Stimulated activated naive CD8-positive, alpha-beta T cell treated with anti-CD3 and anti-CD28 coated beads, Interleukin-15, Interleukin-2, amounts not matched to agents 100 ng/mL and 50 ng/mL, for 24 hours (primary cell): ENCODE data around the gene CALD1.
A peak's percentile ranks its signal among the peaks of the same experiment; 100 is the strongest.

Experiments
- H3K27ac Mint-ChIP-seq: one replicate; pipeline ENCODE4 v1.8.0; 2021; ENCODE audit warnings: mild to moderate bottlenecking, mixed read lengths
- H3K27me3 Mint-ChIP-seq: one replicate; pipeline ENCODE4 v1.8.0; 2021; ENCODE audit warnings: mixed read lengths
- H3K36me3 Mint-ChIP-seq: one replicate; pipeline ENCODE4 v1.8.0; 2021; ENCODE audit warnings: low read depth, mixed read lengths
- H3K4me1 Mint-ChIP-seq: one replicate; pipeline ENCODE4 v1.8.0; 2021; ENCODE audit warnings: low read depth, mixed read lengths
- H3K4me3 Mint-ChIP-seq: one replicate; pipeline ENCODE4 v1.8.0; 2021; ENCODE audit warnings: mild to moderate bottlenecking, mixed read lengths
- H3K9me3 Mint-ChIP-seq: one replicate; pipeline ENCODE4 v1.8.0; 2021; ENCODE audit warnings: mixed read lengths

The CALD1 gene

GRCh38 chr7:134933460-134934068 is 154.1 kb downstream of the CALD1 start:
- Mint-ChIP-seq H3K27me3 (no peaks in the 10 kb centered on the region), H3K36me3 (no peaks in the 10 kb centered on the region), H3K27ac (peak overlapping the region; percentile 34), H3K9me3 (no peaks in the 10 kb centered on the region), H3K4me1 (no peaks in the 10 kb centered on the region), H3K4me3 (no peak overlapping the region)

- no peaks in the 10 kb centered on the region for H3K27me3 Mint-ChIP-seq
- H3K4me1 Mint-ChIP-seq: no peaks in the 10 kb centered on the region
- H3K27ac Mint-ChIP-seq: no peak overlapping the region
- no peaks in the 10 kb centered on the region for H3K36me3 Mint-ChIP-seq
- H3K4me3 Mint-ChIP-seq: no peak overlapping the region
- no peaks in the 10 kb centered on the region for H3K9me3 Mint-ChIP-seq
These were observed 156.3 kb downstream of the CALD1 start for GRCh38 chr7:134935701-134936100.

- Mint-ChIP-seq H3K27me3 (no peaks in the 10 kb centered on the region), H3K27ac (no peak overlapping the region), H3K4me1 (no peaks in the 10 kb centered on the region), H3K9me3 (no peaks in the 10 kb centered on the region), H3K4me3 (no peak overlapping the region), H3K36me3 (no peaks in the 10 kb centered on the region)
These were observed 157.6 kb downstream of the CALD1 start for GRCh38 chr7:134936893-134937510.

- no peak overlapping the region for H3K4me3 Mint-ChIP-seq
- H3K4me1 Mint-ChIP-seq: no peaks in the 10 kb centered on the region
- H3K36me3 Mint-ChIP-seq: no peaks in the 10 kb centered on the region
- no peak overlapping the region for H3K27ac Mint-ChIP-seq
- no peaks in the 10 kb centered on the region for H3K27me3 Mint-ChIP-seq
- H3K9me3 Mint-ChIP-seq: no peaks in the 10 kb centered on the region
These were observed 158.7 kb downstream of the CALD1 start for GRCh38 chr7:134938141-134938540.

- Mint-ChIP-seq H3K4me3 (no peak overlapping the region), H3K27ac (no peak overlapping the region), H3K9me3 (no peaks in the 10 kb centered on the region), H3K4me1 (no peaks in the 10 kb centered on the region), H3K27me3 (no peaks in the 10 kb centered on the region), H3K36me3 (no peaks in the 10 kb centered on the region)
These were observed 159.7 kb downstream of the CALD1 start for GRCh38 chr7:134939136-134939535.

GRCh38 chr7:134940729-134941128 is 161.3 kb downstream of the CALD1 start:
- Mint-ChIP-seq H3K36me3 (no peaks in the 10 kb centered on the region), H3K4me1 (no peaks in the 10 kb centered on the region), H3K27ac (no peak overlapping the region), H3K27me3 (no peaks in the 10 kb centered on the region), H3K9me3 (no peaks in the 10 kb centered on the region), H3K4me3 (no peak overlapping the region)

- Mint-ChIP-seq H3K4me1 (peaks cover 3% of the 10 kb centered on the region), H3K27me3 (no peaks in the 10 kb centered on the region), H3K9me3 (no peaks in the 10 kb centered on the region), H3K36me3 (no peaks in the 10 kb centered on the region), H3K4me3 (no peak overlapping the region), H3K27ac (no peak overlapping the region)
These were observed 161.9 kb downstream of the CALD1 start for GRCh38 chr7:134941185-134941900.

GRCh38 chr7:134941952-134942351 is 162.5 kb downstream of the CALD1 start:
- H3K9me3 Mint-ChIP-seq: no peaks in the 10 kb centered on the region
- H3K4me1 Mint-ChIP-seq: peaks cover 7% of the 10 kb centered on the region
- H3K27ac Mint-ChIP-seq: no peak overlapping the region
- H3K36me3 Mint-ChIP-seq: no peaks in the 10 kb centered on the region
- no peaks in the 10 kb centered on the region for H3K27me3 Mint-ChIP-seq
- no peak overlapping the region for H3K4me3 Mint-ChIP-seq

- Mint-ChIP-seq H3K4me3 (no peak overlapping the region), H3K36me3 (no peaks in the 10 kb centered on the region), H3K27me3 (no peaks in the 10 kb centered on the region), H3K9me3 (no peaks in the 10 kb centered on the region), H3K4me1 (peaks cover 9% of the 10 kb centered on the region), H3K27ac (no peak overlapping the region)
These were observed 163.4 kb downstream of the CALD1 start for GRCh38 chr7:134942690-134943466.

GRCh38 chr7:134943785-134944400 is 164.5 kb downstream of the CALD1 start:
- no peak overlapping the region for H3K4me3 Mint-ChIP-seq
- H3K4me1 Mint-ChIP-seq: peaks cover 9% of the 10 kb centered on the region
- H3K27me3 Mint-ChIP-seq: no peaks in the 10 kb centered on the region
- H3K9me3 Mint-ChIP-seq: no peaks in the 10 kb centered on the region
- H3K27ac Mint-ChIP-seq: no peak overlapping the region
- H3K36me3 Mint-ChIP-seq: no peaks in the 10 kb centered on the region

GRCh38 chr7:134945691-134946090 is 166.3 kb downstream of the CALD1 start:
- H3K27ac Mint-ChIP-seq: no peak overlapping the region
- H3K4me3 Mint-ChIP-seq: no peak overlapping the region
- H3K36me3 Mint-ChIP-seq: no peaks in the 10 kb centered on the region
- peaks cover 9% of the 10 kb centered on the region for H3K4me1 Mint-ChIP-seq
- no peaks in the 10 kb centered on the region for H3K9me3 Mint-ChIP-seq
- H3K27me3 Mint-ChIP-seq: no peaks in the 10 kb centered on the region

GRCh38 chr7:134946260-134946659 is 166.8 kb downstream of the CALD1 start:
- Mint-ChIP-seq H3K27me3 (no peaks in the 10 kb centered on the region), H3K27ac (no peak overlapping the region), H3K4me3 (no peak overlapping the region), H3K36me3 (no peaks in the 10 kb centered on the region), H3K9me3 (no peaks in the 10 kb centered on the region), H3K4me1 (peaks cover 9% of the 10 kb centered on the region)

- Mint-ChIP-seq H3K36me3 (no peaks in the 10 kb centered on the region), H3K4me3 (no peak overlapping the region), H3K27me3 (no peaks in the 10 kb centered on the region), H3K4me1 (peaks cover 9% of the 10 kb centered on the region), H3K9me3 (no peaks in the 10 kb centered on the region), H3K27ac (no peak overlapping the region)
These were observed 167.9 kb downstream of the CALD1 start for GRCh38 chr7:134947329-134947728.

- Mint-ChIP-seq H3K4me1 (peaks cover 9% of the 10 kb centered on the region), H3K9me3 (no peaks in the 10 kb centered on the region), H3K4me3 (no peak overlapping the region), H3K27me3 (no peaks in the 10 kb centered on the region), H3K36me3 (no peaks in the 10 kb centered on the region), H3K27ac (no peak overlapping the region)
These were observed 168.4 kb downstream of the CALD1 start for GRCh38 chr7:134947831-134948230.

- Mint-ChIP-seq H3K9me3 (no peaks in the 10 kb centered on the region), H3K36me3 (no peaks in the 10 kb centered on the region), H3K27me3 (no peaks in the 10 kb centered on the region), H3K4me3 (no peak overlapping the region), H3K27ac (no peak overlapping the region), H3K4me1 (peaks cover 9% of the 10 kb centered on the region)
These were observed 168.8 kb downstream of the CALD1 start for GRCh38 chr7:134948246-134948645.
